ENCODE measurements around the gene MME.

The MME gene

GRCh38 chr3:155159301-155159700 lies 79.2 kb downstream of the MME start:
- H3K36me3 ChIP-seq (ENCODE audit: control insufficient read depth in 5 of 5, insufficient read depth in 5 of 5, low read length in 5 of 5), result peaks cover 0 to 29% (median 3%) of the 10 kb centered on the region in 5 donors
- H3K27ac ChIP-seq (ENCODE audit: low read depth, low read length), result no peak overlapping the region
- H3K27me3 ChIP-seq (ENCODE audit: control insufficient read depth in 5 of 5, insufficient read depth in 4 of 5, low read length in 5 of 5), result no peaks in the 10 kb centered on the region
- H3K9ac ChIP-seq (ENCODE audit: low read length in 5 of 5), result no peak overlapping the region
- no peak overlapping the region for H3K4me3 ChIP-seq (ENCODE audit: low read depth in 1 of 5, low read length in 5 of 5)
- peaks cover 0 to 2% (median 0%) of the 10 kb centered on the region in 5 donors for H3K4me1 ChIP-seq (ENCODE audit: control insufficient read depth in 5 of 5, insufficient read depth in 5 of 5, low read length in 5 of 5)
- no peaks in the 10 kb centered on the region for H3K9me3 ChIP-seq (ENCODE audit: control insufficient read depth in 5 of 5, low read length in 5 of 5)

GRCh38 chr3:155161640-155162292 lies 81.6 kb downstream of the MME start:
- Histone ChIP-seq H3K36me3 (ENCODE audit: control insufficient read depth in 5 of 5, insufficient read depth in 5 of 5, low read length in 5 of 5) (peaks cover 0 to 29% (median 3%) of the 10 kb centered on the region in 5 donors), H3K4me1 (ENCODE audit: control insufficient read depth in 5 of 5, insufficient read depth in 5 of 5, low read length in 5 of 5) (peaks cover 0 to 7% (median 0%) of the 10 kb centered on the region in 5 donors), H3K4me3 (ENCODE audit: low read depth in 1 of 5, low read length in 5 of 5) (no peak overlapping the region), H3K9ac (ENCODE audit: low read length in 5 of 5) (no peak overlapping the region), H3K27me3 (ENCODE audit: control insufficient read depth in 5 of 5, insufficient read depth in 4 of 5, low read length in 5 of 5) (no peaks in the 10 kb centered on the region), H3K27ac (ENCODE audit: low read depth, low read length) (no peak overlapping the region), H3K9me3 (ENCODE audit: control insufficient read depth in 5 of 5, low read length in 5 of 5) (no peaks in the 10 kb centered on the region)

DNA sequence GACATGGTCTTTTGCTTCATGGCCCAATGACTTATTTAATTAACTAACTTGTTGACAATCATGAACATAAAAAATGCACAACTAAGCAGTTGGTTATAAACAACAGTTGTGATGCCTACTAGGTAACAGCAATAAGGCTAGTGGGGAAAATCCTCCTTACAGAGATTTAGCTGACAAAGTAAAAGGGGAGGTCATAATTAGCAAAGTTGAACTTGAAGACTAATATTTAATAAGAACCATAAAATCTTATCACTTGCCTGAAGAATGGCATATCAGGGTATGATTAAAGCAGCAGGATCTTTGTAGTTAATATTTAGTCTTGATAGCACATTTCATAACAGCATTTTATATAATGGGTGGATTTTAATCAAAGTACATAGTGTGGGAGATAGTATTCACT lies 84.2 kb downstream of the MME start:
- no peak overlapping the region for H3K9ac ChIP-seq (ENCODE audit: low read length in 5 of 5)
- no peak overlapping the region for H3K27ac ChIP-seq (ENCODE audit: low read depth, low read length)
- peaks cover 0 to 18% (median 8%) of the 10 kb centered on the region in 5 donors for H3K4me1 ChIP-seq (ENCODE audit: control insufficient read depth in 5 of 5, insufficient read depth in 5 of 5, low read length in 5 of 5)
- peaks cover under 1 to 24% (median 6%) of the 10 kb centered on the region in 5 donors for H3K36me3 ChIP-seq (ENCODE audit: control insufficient read depth in 5 of 5, insufficient read depth in 5 of 5, low read length in 5 of 5)
- no peaks in the 10 kb centered on the region for H3K27me3 ChIP-seq (ENCODE audit: control insufficient read depth in 5 of 5, insufficient read depth in 4 of 5, low read length in 5 of 5)
- H3K4me3 ChIP-seq (ENCODE audit: low read depth in 1 of 5, low read length in 5 of 5), result no peak overlapping the region
- H3K9me3 ChIP-seq (ENCODE audit: control insufficient read depth in 5 of 5, low read length in 5 of 5), result no peaks in the 10 kb centered on the region

- Histone ChIP-seq H3K4me3 (ENCODE audit: low read depth in 1 of 5, low read length in 5 of 5) (no peak overlapping the region), H3K27ac (ENCODE audit: low read depth, low read length) (peak overlapping the region; percentile 21), H3K4me1 (ENCODE audit: control insufficient read depth in 5 of 5, insufficient read depth in 5 of 5, low read length in 5 of 5) (peaks cover 0 to 18% (median 8%) of the 10 kb centered on the region in 5 donors), H3K9ac (ENCODE audit: low read length in 5 of 5) (no peak overlapping the region), H3K9me3 (ENCODE audit: control insufficient read depth in 5 of 5, low read length in 5 of 5) (no peaks in the 10 kb centered on the region), H3K27me3 (ENCODE audit: control insufficient read depth in 5 of 5, insufficient read depth in 4 of 5, low read length in 5 of 5) (no peaks in the 10 kb centered on the region), H3K36me3 (ENCODE audit: control insufficient read depth in 5 of 5, insufficient read depth in 5 of 5, low read length in 5 of 5) (peaks cover 5 to 28% (median 14%) of the 10 kb centered on the region in 5 donors)
Measured at GRCh38 chr3:155166441-155166840, 86.3 kb downstream of the MME start.

GRCh38 chr3:155169197-155169596 lies 89.1 kb downstream of the MME start:
- Histone ChIP-seq H3K27me3 (ENCODE audit: control insufficient read depth in 5 of 5, insufficient read depth in 4 of 5, low read length in 5 of 5) (no peaks in the 10 kb centered on the region), H3K4me1 (ENCODE audit: control insufficient read depth in 5 of 5, insufficient read depth in 5 of 5, low read length in 5 of 5) (peaks cover 0 to 18% (median 8%) of the 10 kb centered on the region in 5 donors), H3K4me3 (ENCODE audit: low read depth in 1 of 5, low read length in 5 of 5) (no peak overlapping the region), H3K27ac (ENCODE audit: low read depth, low read length) (no peak overlapping the region), H3K9me3 (ENCODE audit: control insufficient read depth in 5 of 5, low read length in 5 of 5) (no peaks in the 10 kb centered on the region), H3K36me3 (ENCODE audit: control insufficient read depth in 5 of 5, insufficient read depth in 5 of 5, low read length in 5 of 5) (peaks cover 5 to 40% (median 22%) of the 10 kb centered on the region in 5 donors), H3K9ac (ENCODE audit: low read length in 5 of 5) (no peak overlapping the region)

GRCh38 chr3:155173771-155174170 lies 93.7 kb downstream of the MME start:
- Histone ChIP-seq H3K9ac (ENCODE audit: low read length in 5 of 5) (no peak overlapping the region), H3K27me3 (ENCODE audit: control insufficient read depth in 5 of 5, insufficient read depth in 4 of 5, low read length in 5 of 5) (no peaks in the 10 kb centered on the region), H3K36me3 (ENCODE audit: control insufficient read depth in 5 of 5, insufficient read depth in 5 of 5, low read length in 5 of 5) (peaks cover 5 to 35% (median 31%) of the 10 kb centered on the region in 5 donors), H3K9me3 (ENCODE audit: control insufficient read depth in 5 of 5, low read length in 5 of 5) (no peaks in the 10 kb centered on the region), H3K4me1 (ENCODE audit: control insufficient read depth in 5 of 5, insufficient read depth in 5 of 5, low read length in 5 of 5) (peaks cover 0 to 5% (median 0%) of the 10 kb centered on the region in 5 donors), H3K27ac (ENCODE audit: low read depth, low read length) (no peak overlapping the region), H3K4me3 (ENCODE audit: low read depth in 1 of 5, low read length in 5 of 5) (no peak overlapping the region)

DNA sequence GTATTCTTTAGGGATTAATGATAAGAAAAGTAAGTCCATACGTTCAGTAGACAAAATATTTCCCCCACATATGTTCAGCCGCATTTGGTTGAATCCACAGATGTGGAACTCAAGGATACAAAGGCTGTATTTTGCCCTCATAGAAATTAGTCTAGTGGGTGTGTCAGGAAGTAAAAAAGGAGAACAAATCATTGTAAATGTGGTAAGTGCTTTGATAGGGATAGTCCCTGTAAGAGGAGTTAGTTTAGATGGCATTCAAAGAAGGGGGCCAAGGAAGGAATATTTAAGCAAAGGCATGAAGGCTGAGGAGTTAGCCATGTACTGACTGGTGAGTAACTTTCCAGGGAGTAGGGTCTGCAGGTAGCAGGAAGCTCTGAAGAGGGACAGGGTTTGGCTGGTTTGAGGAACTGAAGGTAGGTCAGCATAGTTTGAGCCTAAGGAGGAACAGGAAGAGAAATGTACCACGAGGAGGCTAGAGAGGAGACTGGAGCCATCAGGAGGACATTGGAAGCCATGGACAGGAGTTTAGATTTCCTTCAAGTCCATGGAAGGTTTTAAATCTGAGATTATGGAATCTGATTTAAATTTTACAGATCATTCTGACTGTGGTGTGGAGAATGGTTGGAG lies 98.8 kb downstream of the MME start:
- H3K27ac ChIP-seq (ENCODE audit: low read depth, low read length), result no peak overlapping the region
- H3K27me3 ChIP-seq (ENCODE audit: control insufficient read depth in 5 of 5, insufficient read depth in 4 of 5, low read length in 5 of 5), result no peaks in the 10 kb centered on the region
- no peaks in the 10 kb centered on the region for H3K9me3 ChIP-seq (ENCODE audit: control insufficient read depth in 5 of 5, low read length in 5 of 5)
- peaks cover 0 to 16% (median 11%) of the 10 kb centered on the region in 5 donors for H3K36me3 ChIP-seq (ENCODE audit: control insufficient read depth in 5 of 5, insufficient read depth in 5 of 5, low read length in 5 of 5)
- no peak overlapping the region for H3K9ac ChIP-seq (ENCODE audit: low read length in 5 of 5)
- H3K4me1 ChIP-seq (ENCODE audit: control insufficient read depth in 5 of 5, insufficient read depth in 5 of 5, low read length in 5 of 5), result peaks cover 0 to 4% (median 0%) of the 10 kb centered on the region in 5 donors
- H3K4me3 ChIP-seq (ENCODE audit: low read depth in 1 of 5, low read length in 5 of 5), result no peak overlapping the region

- Histone ChIP-seq H3K27me3 (ENCODE audit: control insufficient read depth in 5 of 5, insufficient read depth in 4 of 5, low read length in 5 of 5) (no peaks in the 10 kb centered on the region), H3K27ac (ENCODE audit: low read depth, low read length) (no peak overlapping the region), H3K36me3 (ENCODE audit: control insufficient read depth in 5 of 5, insufficient read depth in 5 of 5, low read length in 5 of 5) (peaks cover 0 to 16% (median 11%) of the 10 kb centered on the region in 5 donors), H3K4me3 (ENCODE audit: low read depth in 1 of 5, low read length in 5 of 5) (no peak overlapping the region), H3K9me3 (ENCODE audit: control insufficient read depth in 5 of 5, low read length in 5 of 5) (no peaks in the 10 kb centered on the region), H3K9ac (ENCODE audit: low read length in 5 of 5) (no peak overlapping the region), H3K4me1 (ENCODE audit: control insufficient read depth in 5 of 5, insufficient read depth in 5 of 5, low read length in 5 of 5) (peaks cover 0 to 4% (median 0%) of the 10 kb centered on the region in 5 donors)
Measured at GRCh38 chr3:155179437-155179827, 99.3 kb downstream of the MME start.

DNA sequence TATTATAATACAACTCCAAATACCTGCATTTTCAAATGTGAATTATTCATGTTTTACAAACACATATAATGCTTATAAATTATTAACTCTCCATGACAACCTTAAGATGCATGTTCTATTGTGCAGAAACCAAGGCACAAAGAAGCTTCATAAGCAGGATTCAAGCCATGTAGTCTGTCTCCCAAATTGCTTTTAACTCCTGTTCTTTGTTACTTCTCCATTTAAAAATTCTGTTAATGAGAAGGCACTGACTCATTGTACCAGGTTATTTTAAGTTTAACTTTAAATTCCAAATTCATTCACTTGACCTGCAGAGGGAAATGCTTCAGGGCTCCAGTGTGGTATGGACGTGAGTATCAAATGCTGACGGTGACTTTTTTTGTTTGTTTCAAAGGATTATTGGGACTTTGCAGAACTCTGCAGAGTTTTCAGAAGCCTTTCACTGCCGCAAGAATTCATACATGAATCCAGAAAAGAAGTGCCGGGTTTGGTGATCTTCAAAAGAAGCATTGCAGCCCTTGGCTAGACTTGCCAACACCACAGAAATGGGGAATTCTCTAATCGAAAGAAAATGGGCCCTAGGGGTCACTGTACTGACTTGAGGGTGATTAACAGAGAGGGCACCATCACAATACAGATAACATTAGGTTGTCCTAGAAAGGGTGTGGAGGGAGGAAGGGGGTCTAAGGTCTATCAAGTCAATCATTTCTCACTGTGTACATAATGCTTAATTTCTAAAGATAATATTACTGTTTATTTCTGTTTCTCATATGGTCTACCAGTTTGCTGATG lies 100.0 kb downstream of the MME start:
- Histone ChIP-seq H3K36me3 (ENCODE audit: control insufficient read depth in 5 of 5, insufficient read depth in 5 of 5, low read length in 5 of 5) (peaks cover 0 to 16% (median 11%) of the 10 kb centered on the region in 5 donors), H3K27ac (ENCODE audit: low read depth, low read length) (no peak overlapping the region), H3K9ac (ENCODE audit: low read length in 5 of 5) (no peak overlapping the region), H3K27me3 (ENCODE audit: control insufficient read depth in 5 of 5, insufficient read depth in 4 of 5, low read length in 5 of 5) (no peaks in the 10 kb centered on the region), H3K4me3 (ENCODE audit: low read depth in 1 of 5, low read length in 5 of 5) (no peak overlapping the region), H3K9me3 (ENCODE audit: control insufficient read depth in 5 of 5, low read length in 5 of 5) (no peaks in the 10 kb centered on the region), H3K4me1 (ENCODE audit: control insufficient read depth in 5 of 5, insufficient read depth in 5 of 5, low read length in 5 of 5) (peaks cover 0 to 7% (median 0%) of the 10 kb centered on the region in 5 donors)

DNA sequence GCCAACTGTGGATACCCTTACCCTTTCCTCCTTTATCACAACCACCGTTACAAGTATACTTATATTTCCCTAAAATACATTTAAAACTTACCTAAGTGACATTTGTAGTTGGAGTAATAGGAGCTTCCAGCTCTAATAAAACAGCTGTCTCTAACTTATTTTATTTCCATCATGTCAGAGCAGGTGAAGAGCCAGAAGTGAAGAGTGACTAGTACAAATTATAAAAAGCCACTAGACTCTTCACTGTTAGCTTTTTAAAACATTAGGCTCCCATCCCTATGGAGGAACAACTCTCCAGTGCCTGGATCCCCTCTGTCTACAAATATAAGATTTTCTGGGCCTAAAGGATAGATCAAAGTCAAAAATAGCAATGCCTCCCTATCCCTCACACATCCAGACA lies 102.3 kb downstream of the MME start:
- Histone ChIP-seq H3K9ac (ENCODE audit: low read length in 5 of 5) (no peak overlapping the region), H3K9me3 (ENCODE audit: control insufficient read depth in 5 of 5, low read length in 5 of 5) (no peaks in the 10 kb centered on the region), H3K4me1 (ENCODE audit: control insufficient read depth in 5 of 5, insufficient read depth in 5 of 5, low read length in 5 of 5) (peaks cover 0 to 14% (median 0%) of the 10 kb centered on the region in 5 donors), H3K27me3 (ENCODE audit: control insufficient read depth in 5 of 5, insufficient read depth in 4 of 5, low read length in 5 of 5) (no peaks in the 10 kb centered on the region), H3K36me3 (ENCODE audit: control insufficient read depth in 5 of 5, insufficient read depth in 5 of 5, low read length in 5 of 5) (peaks cover 0 to 16% (median 11%) of the 10 kb centered on the region in 5 donors), H3K4me3 (ENCODE audit: low read depth in 1 of 5, low read length in 5 of 5) (no peak overlapping the region), H3K27ac (ENCODE audit: low read depth, low read length) (no peak overlapping the region)
